ENCODE data around the gene ASB10.

Gene ASB10

DNA sequence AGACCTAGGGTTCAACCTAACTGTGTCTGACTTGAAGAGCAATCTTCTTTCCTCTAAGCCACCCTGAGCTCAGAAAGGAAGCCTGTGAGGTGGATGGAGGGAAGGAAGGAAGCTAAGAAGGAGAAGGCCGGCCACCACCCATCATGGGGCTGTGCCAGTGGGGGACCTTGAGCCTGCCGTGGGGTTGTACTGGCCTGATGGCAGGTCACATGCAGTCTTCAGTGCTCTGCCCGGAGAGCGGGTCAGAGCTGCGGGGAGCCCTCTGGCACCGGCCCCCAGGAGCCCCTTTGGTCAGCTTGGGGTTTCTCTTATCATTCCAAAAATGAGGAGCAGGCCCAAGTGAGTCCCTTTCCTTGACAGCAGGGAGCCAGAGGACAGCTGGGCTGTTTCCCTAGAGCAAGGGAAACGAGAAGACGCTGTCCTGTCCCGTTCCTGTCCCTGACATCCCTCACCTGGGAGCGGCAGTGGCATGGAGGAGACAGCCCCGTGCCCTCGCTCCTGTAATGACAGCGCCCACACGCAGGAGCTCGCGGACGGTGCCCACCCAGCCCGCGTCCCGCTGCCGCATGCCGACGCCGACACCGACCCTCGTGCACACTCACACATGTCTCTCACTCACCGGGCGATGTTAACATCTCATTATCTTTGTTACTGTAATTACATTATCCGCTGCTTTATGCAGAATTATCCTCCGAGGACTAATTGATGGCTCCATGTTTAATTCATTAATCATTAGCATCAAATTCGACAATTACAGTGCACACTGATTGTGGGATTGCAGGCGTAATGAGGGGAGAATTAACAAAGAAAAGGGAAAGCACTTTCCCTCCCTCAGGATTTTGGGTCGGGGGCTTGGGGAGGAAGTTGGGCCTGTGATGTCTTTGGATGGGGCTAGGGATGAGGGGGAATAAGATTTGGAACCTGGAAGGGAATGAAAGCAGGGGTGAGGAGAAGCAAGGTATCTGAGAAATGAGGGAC, 50.9 kb downstream of the ASB10 start:
- no peak for DNase-seq (ENCODE audit: low read depth in 4 of 4, low spot score in 1 of 4)

DNA sequence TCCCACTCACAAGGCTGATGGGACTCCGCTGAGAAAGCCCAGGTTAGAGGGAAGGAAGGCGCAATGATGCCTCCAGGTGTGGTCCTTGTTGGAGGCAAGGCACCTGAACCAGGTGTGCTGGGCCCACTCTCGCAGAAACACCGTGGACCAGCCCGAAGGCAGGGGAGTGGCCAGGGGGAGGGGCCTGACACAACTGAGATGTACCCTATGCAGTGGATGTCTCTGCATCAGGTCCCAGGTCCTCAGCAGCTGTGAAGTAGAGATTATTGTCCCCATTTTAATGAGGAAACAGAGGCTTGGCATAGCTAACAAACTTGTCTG, 51.6 kb downstream of the ASB10 start:
- no peak for DNase-seq (ENCODE audit: low read depth in 4 of 4, low spot score in 1 of 4)

DNA sequence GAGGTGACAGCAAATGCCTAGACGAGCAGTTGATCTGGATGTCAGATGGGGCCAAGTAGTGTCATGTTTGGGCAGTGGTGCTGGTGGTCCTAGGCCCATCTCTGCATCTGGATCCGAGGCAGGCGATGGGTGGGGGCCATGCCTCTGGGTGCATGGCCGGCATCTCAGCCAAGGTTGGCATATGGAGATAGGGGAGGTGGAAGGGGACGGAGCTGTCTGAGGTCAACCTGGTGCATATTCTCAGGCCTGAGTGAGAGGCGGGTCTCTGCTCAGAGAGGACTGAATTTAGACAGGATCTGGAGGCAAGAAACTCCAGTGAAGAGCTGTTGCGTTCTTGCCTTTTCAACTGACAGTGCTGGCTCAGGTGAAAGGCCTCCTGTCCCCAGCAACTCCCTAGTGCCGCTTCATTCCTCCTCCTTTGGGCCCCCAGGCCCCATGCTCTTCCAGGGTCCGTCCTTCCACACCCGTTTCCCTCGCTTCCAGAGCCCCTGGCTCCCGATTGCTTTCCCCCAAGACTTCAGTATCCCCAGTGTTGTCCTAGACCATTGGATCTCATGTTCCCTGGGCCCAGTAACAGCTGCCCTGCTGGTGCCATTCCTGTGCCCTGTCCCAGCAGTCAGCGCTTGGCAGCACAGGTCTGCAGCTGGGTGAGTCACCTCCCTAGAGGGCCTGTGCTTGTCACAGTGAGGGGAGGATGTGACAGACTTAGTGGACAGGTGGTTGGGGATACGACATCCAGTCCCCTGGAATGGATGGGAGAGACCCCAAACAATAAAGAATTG, 52.1 kb downstream of the ASB10 start:
- no peak for DNase-seq (ENCODE audit: low read depth in 4 of 4, low spot score in 1 of 4)

DNA sequence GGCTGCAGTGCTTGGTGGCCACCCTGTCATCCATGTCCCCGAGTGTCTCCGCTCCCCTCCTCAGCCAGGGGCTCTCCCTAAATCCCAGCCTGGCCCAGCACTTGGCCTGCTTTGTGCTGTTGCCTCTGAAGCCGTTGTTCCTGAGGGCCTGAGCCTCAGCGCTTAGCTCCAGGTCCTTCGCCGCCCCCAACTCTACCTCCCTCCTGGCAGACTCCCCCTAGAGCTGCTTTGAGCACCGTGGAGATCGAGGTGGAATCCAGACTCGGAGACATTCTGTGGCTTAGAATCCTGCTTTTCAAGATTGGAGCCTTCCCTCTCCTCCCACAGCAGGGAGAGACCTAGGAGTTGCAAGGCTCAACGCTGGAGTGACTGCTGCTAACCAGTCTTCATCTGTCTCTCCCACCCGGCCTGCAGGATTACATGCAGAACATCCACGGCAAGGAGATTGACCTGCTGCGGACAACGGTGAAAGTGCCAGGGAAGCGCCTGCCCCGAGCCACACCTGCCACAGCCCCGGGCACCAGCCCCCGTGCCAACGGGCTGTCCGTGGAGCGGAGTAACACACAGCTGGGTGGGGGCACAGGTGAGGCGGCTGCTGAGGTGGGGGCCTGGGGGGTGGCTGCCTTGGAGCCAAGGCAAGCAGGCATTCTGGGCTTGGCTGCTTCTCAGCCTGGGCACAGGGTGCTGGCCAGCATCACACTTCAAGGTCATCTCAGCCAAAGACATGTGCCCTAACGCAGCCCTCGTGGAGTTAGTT, 52.9 kb downstream of the ASB10 start:
- DNase-seq (ENCODE audit: low read depth in 4 of 4, low spot score in 1 of 4): no peak

DNA sequence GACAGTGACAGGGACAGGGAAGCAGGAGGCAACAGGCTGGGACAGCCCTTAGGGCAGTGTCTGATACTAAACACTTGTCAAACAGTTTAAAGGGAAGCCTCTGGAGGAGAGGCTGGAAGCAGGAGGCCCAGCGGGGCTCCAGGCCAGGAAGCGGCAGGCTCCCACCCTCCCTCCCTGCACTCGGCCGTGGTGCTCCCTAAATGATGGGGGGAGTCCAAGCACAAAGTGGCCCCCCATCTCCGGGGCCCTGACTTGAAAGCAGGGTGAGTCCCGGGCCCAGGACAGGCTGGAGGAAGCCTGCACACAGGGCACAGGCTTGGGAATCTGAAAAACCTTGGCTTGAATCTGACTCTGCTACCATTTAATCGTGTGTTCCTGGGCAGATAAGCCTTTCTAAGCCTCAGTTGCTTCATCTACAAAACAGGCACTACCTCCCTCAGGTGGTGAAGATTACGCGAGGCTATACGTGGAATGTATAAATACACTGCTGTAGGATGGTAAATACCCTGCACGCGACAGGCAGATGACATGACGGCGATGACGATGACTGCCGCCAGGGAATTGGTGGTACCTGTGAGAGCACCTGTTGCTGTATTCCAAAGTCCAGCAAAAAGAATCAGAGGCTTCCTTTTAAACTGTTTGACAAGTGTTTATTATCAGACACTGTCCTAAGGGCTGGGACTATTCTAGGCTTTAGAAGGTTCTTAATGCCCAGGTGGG, 53.6 kb downstream of the ASB10 start:
- no peak for DNase-seq (ENCODE audit: low read depth in 4 of 4, low spot score in 1 of 4)

DNA sequence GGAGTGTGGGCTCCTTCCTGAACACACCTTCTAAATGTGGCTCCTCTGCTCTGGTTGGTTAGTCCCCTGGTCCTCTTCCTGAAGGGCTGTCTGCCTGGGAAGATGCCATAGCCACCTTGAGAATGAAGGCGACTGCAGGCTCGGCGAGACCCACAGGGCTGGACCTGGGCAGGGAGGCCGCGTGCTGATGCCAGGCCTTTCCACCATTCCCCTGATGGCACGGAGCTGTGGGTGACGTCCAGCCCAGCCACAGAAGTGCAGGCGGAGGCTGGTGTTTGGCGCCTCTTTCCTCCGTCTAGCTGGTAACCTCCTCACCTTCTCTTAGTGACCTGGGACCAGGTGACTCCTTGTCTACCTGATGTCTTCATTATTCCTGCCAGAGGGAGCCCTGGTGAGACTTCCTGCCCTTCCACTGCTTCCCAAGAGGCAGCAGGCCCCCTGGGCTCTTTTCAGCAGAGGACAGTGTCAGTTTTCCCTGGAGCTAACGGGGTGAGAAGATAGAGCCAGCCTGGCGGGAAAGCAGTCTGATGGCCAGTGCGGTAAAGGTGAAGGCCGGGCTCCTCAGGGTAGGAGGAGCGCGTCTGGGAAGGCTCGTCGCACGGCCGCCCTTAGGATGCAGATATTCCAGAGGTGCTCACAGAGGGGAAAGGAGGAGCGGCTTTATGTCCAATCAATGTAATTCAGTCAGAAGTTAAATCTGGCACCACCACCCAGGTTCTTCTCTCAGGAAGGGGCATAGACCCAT, 54.4 kb downstream of the ASB10 start:
- no peak for DNase-seq (ENCODE audit: low read depth in 4 of 4, low spot score in 1 of 4)

DNA sequence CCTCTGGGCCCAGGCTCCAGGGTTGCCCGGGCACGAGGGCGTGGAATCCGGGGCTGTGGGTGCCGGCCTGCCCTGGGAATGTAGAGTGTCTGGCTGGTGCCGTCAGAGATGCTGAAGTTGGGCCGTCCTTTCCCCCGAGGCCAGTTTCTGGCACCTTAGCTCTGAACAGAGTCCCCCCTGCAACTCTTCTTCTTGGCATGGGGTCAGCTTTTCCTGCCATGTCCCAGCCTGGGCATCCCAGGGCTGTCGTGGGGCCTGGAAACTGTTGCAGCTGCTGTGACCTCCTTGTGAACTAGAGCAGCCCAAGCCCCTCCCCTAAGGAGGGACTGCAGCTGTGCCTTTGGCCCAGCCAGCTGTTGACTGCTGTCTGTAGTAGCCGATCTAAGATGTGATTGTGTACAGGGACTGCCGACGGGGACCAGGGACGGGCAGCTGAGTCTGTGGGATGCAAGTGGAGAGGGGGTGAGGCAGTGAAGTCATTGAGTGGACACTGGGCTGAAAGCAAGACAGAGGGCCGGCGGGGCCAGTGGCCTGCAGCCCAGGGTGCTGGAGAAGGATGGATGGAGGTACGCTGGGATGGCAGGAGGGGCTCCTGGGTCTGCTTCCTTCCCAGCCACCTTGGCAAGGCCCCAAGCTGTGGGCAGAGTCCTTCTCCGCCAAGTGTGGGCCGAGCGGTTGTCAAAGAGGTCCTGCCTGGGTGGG, 55.3 kb downstream of the ASB10 start:
- no peak for DNase-seq (ENCODE audit: low read depth in 4 of 4, low spot score in 1 of 4)

DNA sequence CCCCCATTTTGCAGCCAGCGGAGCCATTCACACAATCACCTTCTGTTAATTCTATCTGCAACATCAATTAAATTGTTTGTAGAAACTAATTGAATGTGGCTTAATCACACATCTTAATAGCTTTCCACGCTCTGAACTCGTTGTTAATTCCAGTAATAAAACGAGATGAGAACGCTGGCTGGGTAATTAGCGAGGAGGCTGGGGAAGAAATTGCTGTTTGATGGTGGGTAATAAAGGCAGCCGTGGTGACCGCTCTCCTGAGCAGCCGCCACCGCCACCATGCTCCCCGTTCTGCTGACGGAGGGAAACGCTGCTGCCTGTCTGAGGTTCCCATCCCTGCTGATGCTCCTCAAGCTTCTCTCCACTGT, 55.8 kb downstream of the ASB10 start:
- DNase-seq (ENCODE audit: low read depth in 4 of 4, low spot score in 1 of 4): no peak

DNA sequence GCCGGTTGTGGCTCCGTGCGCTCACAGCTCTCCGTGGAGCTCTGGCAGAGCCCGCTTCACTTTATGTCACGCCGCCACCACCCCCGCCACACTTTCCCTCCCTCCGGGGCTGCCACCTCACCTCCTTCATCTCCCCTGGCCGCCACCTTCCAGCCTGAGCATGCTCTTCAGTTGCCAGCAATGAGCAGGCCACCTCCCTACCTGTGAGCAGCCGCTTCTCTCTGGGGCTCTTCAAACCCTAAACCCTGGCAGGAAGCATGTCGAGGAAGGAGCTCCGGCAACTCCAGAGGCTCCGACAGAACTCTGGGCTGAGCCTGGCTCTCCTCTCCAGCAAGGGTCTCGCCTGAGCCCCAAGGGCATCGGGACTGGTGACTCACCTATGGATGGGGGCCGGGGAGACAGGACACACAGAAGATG, 56.3 kb downstream of the ASB10 start:
- no peak for DNase-seq (ENCODE audit: low read depth in 4 of 4, low spot score in 1 of 4)

DNA sequence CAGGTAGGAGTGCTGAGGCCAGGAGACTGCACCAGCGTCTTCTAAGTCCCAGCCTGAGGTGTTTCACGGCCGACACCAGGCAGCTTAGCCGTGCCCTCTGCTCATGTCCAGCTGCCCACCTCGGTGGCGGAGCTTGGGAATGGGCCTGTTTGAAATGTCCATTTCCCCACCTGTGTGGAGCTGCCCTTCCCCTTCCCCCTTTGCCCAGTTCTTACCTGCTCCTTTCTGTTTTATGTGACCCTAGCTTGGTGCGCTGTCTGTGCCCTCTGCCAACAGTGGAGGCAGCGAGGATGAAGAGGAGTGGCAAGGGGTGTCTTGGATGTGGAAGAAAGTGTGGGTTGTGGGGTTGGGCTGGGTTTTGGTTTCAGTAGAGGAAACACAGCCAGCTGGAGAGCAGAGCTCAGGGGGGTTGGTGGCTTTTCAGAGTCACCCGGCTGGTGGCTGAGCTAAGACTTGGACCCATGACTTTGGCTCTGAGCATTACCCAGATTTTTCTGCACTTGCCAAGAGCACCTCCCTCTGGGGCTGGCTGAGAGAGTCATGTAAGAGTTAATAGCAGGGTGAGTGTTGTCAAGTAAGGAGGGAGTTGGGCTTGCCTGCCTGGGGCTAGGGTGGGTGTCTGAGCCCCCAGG, 57.0 kb downstream of the ASB10 start:
- DNase-seq (ENCODE audit: low read depth in 4 of 4, low spot score in 1 of 4): no peak

DNA sequence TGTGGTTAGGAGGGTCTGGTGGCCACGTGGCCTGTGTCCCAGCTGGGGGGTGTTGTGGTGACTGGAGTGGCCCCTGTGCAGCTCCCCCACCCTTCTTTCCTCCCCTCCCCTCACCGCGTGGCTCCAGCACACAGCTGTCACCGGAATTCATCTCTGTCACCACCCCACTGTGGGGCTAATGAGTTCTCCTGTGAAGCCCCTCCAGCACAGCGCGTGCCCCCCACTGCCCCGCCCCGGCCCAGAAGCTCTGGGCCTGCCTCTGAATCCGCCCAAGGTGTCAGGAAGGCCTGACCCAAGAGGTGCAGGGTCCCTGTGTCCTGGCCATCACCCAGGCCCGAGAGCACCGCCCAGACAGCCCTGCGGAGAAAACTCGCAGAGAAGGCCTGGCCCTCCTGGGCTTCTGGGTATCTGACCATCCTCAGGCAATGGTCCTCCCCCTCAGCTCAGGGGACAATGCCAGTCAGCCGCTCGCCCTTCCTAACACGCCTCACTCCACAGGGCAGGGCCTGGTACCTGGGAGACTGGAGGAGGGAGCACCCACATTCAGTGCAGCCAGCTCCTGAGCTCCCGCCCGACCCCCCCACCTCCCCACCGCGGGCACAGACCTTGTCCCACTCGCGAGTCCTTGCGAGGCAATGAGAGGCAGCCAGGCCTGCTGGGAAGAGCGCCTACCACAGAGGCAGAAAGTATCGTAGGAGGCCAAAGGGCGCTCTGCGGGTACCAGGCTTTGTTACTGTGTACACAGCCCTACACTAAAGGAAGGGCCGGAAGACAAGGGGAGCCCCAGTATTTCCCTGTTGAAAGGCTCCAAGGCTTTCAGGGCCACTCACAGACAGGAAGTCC, 57.7 kb downstream of the ASB10 start:
- DNase-seq (ENCODE audit: low read depth in 4 of 4, low spot score in 1 of 4): no peak

DNA sequence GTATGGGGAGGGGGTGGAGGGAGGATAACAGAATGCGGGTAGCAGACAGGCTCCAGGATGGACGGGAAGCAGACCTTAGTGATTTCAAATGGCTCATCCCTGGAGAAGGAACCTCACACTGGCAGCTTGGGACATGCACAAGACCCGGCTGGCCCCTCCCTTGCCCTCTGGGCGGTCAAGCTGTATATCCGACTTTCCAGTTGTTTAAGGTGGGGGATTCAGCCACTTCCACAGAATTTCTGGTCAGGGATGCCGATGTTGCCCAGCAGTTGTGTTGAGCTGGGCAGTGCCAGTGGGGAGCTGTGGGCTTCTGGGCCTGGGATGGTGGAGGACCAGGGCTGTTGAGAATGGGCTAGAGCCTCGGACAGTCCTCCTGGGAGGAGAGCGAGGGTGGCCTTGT, 58.3 kb downstream of the ASB10 start:
- no peak for DNase-seq (ENCODE audit: low read depth in 4 of 4, low spot score in 1 of 4)

DNA sequence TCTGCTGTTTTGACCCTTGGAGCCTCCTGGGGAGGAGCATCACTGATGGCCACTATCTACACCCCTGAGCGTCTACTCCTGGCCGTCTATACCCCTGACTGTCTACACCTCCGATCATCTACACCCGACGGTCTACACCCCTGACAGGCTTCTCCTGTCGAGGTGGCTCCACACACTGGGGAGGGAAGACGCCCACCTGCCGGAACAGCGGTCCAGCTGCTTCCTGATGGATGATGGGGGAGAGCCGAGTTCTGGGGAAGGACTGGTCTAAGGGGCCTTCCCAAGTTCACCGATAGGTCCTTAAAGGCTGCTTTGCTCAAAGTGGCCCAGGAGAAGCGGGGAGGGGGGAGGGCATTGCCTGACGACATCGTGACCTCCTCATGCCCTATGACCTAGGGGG, 58.9 kb downstream of the ASB10 start:
- no peak for DNase-seq (ENCODE audit: low read depth in 4 of 4, low spot score in 1 of 4)

DNA sequence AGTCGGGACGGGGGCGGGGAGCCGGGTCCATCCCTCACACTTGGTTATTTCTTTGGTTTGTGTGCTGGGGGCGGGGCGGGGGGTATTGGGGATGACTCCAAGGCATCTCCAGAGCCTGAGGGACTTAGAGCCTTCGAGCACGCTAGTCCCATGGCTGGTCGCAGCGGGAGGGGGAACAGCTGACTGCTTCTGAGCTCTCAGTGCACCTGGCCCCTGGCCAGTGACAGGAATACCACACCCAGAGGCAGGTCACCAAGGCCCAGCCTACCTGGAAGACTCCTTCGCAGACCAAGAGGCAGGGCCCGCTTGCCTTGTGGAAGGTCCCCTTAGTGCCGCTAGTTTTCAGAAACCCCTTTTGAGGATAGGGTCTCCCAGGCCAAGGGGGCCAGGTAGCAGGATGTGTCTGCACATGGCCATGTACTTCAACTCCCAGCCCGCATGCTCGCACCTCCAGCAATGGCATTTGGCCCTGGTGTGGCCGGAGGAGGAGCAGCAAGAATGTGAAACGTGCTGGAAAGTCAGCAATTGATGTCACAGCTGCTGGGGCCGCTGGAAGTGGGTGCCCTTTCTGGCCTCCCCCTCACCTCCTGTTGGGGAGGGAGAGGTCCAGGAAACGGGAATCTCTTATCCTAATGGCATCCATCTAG, 60.4 kb downstream of the ASB10 start:
- no peak for DNase-seq (ENCODE audit: low read depth in 4 of 4, low spot score in 1 of 4)

DNA sequence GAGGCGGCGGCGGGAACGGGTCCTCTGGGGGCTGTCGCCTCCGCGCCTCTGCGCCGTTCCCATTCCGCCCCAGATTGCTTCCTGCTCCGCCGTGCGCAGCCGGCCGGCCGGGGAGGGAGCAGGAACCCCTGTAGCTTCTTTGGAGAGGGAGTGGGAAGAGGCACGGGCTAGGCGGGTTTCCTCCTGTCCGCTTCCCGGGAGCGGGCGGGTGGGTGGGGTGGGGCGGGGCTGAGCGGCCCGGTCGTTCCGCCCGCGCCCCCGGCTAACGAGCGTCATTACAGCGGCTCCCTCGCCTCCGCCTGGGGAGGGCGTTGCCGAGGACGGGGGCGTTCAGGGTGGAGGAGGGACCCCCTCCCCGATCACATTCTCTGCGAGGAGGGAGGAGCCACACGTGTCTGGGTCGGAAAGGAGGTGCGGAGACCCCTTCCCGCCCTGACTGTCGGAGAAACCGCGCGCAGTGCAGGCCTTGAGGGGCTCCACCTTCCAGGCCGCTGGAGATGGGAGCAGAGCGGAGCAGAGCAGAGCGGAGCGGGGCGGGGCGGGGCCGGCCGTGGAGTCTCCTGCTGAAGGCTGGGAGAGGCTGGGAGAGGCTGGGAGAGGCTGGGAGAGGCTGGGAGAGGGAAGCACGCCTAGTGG, 61.1 kb downstream of the ASB10 start:
- DNase-seq (ENCODE audit: low read depth in 4 of 4, low spot score in 1 of 4): no peak
